HCT116 (cell line): ENCODE measurements around the gene SEC22C. TPM values are rescaled to one million over a fixed set of nuclear protein-coding genes. Genes with fewer than 3 reads are reported as not detected.

Experiments used
- ATAC-seq: fragments of 200-7000 bp; cut with Tn5 transposase; 2 replicates; pipeline ENCODE4 v1.9.1; 2020; ENCODE audit warnings: mild to moderate bottlenecking, moderate library complexity
- BruUV-seq: library from RNA; stranded (reverse); fragments of 400-500 nt; replicated peaks from 2 replicates; lab custom pipeline; 2021; lab: Mats Ljungman, UMichigan
- CTCF ChIA-PET: fragments of 300-600 bp; sonication (Branson Sonifier 250); formaldehyde crosslinking; loops from one replicate; lab custom pipeline; 2021; ENCODE audit warnings: antibody characterized with exemption; lab: Charles Lee
- POLR2A ChIA-PET: fragments of 300-600, 350-600 bp; sonication (Branson Sonifier 250); formaldehyde crosslinking; loops from one replicate; lab custom pipeline; 2021; ENCODE audit warnings: antibody characterized with exemption; lab: Charles Lee
- RAD21 ChIA-PET, 2 experiments: fragments of 300-600 bp; sonication (Branson Sonifier 250); formaldehyde crosslinking; loops; one replicate each; lab custom pipeline; 2023; ENCODE audit warnings: low total read pairs in 2 of 2; ENCODE audit not compliant: uncharacterized antibody in 2 of 2, unreplicated experiment in 2 of 2, low non-redundant PET in 1 of 2; lab: Charles Lee
- DNase-seq: peaks from one replicate; pipeline ENCODE4 v3.0.0-alpha.2; 2010; ENCODE audit warnings: low read depth, low spot score
- H2AFZ ChIP-seq: fragments of 200-600 bp; shearing (Covaris generic), sonication (generic); 2 replicates; pipeline ENCODE4 v1.6.1; 2017; ENCODE audit warnings: low read depth, mixed run types, mixed read lengths, antibody characterized with exemption, low read length; ENCODE audit not compliant: poor library complexity, severe bottlenecking
- H3K27ac ChIP-seq: 2 replicates; pipeline ENCODE4 v1.5.1; 2012; ENCODE audit warnings: low read depth, low read length
- H3K27me3 ChIP-seq: fragments of 200-600 bp; sonication (generic); 2 replicates; pipeline ENCODE4 v1.6.1; 2016; ENCODE audit warnings: mixed run types, low read length, mixed read lengths; ENCODE audit not compliant: insufficient read depth
- H3K36me3 ChIP-seq, 2 experiments: fragments of 200-500 bp in 1 of 2; fragments of 200-600 bp in 1 of 2; sonication (Bioruptor generic) in 1 of 2; sonication (generic) in 1 of 2; 2 replicates each; pipeline versions ENCODE4 v1.5.1 to v1.6.1; 2014 to 2016; ENCODE audit warnings: low read length in 2 of 2, inconsistent platforms in 1 of 2, mixed read lengths in 1 of 2, mixed run types in 1 of 2; ENCODE audit not compliant: insufficient read depth in 2 of 2, control insufficient read depth in 1 of 2
- H3K4me1 ChIP-seq, 2 experiments: fragments of 200-600 bp in 1 of 2; sonication (generic) in 1 of 2; 2 replicates each; pipeline versions ENCODE4 v1.5.1 to v1.6.1; 2012 to 2017; ENCODE audit warnings: low read length in 2 of 2, inconsistent platforms in 1 of 2, mild to moderate bottlenecking in 1 of 2, mixed read lengths in 1 of 2, mixed run types in 1 of 2, moderate library complexity in 1 of 2; ENCODE audit not compliant: insufficient read depth in 2 of 2, control insufficient read depth in 1 of 2
- H3K4me2 ChIP-seq: fragments of 200-600 bp; sonication (generic); 2 replicates; pipeline ENCODE4 v1.6.1; 2017; ENCODE audit warnings: mixed run types, low read length, mixed read lengths
- H3K4me3 ChIP-seq, 2 experiments: fragments of 200-600 bp in 1 of 2; sonication (generic) in 1 of 2; replicated peaks in 1 of 2; 2 replicates each; pipeline ENCODE4 v1.5.1; 2011 to 2016; ENCODE audit warnings: low read length in 2 of 2, control low read depth in 1 of 2, low read depth in 1 of 2, mild to moderate bottlenecking in 1 of 2, mixed read lengths in 1 of 2, mixed run types in 1 of 2
- H3K79me2 ChIP-seq: fragments of 200-600 bp; sonication (generic); 2 replicates; pipeline ENCODE4 v1.6.1; 2017; ENCODE audit warnings: mild to moderate bottlenecking, mixed run types, low read length, moderate library complexity, mixed read lengths; ENCODE audit not compliant: insufficient read depth
- H3K9ac ChIP-seq: fragments of 200-600 bp; sonication (generic); 2 replicates; pipeline ENCODE4 v1.6.1; 2016; ENCODE audit warnings: low read length, mixed read lengths
- H3K9me2 ChIP-seq: fragments of 200-600 bp; sonication (generic), shearing (Covaris generic); 2 replicates; pipeline ENCODE4 v1.6.1; 2017; ENCODE audit warnings: mixed run types, mild to moderate bottlenecking, moderate library complexity; ENCODE audit not compliant: insufficient read depth
- H3K9me3 ChIP-seq, 2 experiments: fragments of 200-500 bp in 1 of 2; fragments of 200-600 bp in 1 of 2; sonication (Bioruptor generic) in 1 of 2; sonication (generic) in 1 of 2; 2 replicates each; pipeline ENCODE4 v1.6.1; 2014 to 2017; ENCODE audit warnings: low read length in 2 of 2, mixed read lengths in 2 of 2, inconsistent platforms in 1 of 2, low read depth in 1 of 2, mild to moderate bottlenecking in 1 of 2, mixed run types in 1 of 2, moderate library complexity in 1 of 2; ENCODE audit not compliant: control insufficient read depth in 1 of 2, insufficient read depth in 1 of 2
- H4K20me1 ChIP-seq: fragments of 200-600 bp; sonication (generic), shearing (Covaris generic); 2 replicates; pipeline ENCODE4 v1.6.1; 2017; ENCODE audit warnings: mixed run types, mild to moderate bottlenecking, moderate library complexity; ENCODE audit not compliant: insufficient read depth
- CBX3 ChIP-seq: IDR thresholded peaks from 2 replicates; pipeline ENCODE4 v1.6.1; 2012; ENCODE audit warnings: low read depth
- CEBPB ChIP-seq: IDR thresholded peaks from 2 replicates; pipeline ENCODE4 v1.6.1; 2012; ENCODE audit warnings: low read depth
- EZH2phosphoT487 ChIP-seq: fragments of 200-600 bp; IDR thresholded peaks from 2 replicates; pipeline ENCODE4 v1.6.1; 2018; ENCODE audit warnings: antibody characterized with exemption, borderline replicate concordance
- FOSL1 ChIP-seq: IDR thresholded peaks from 2 replicates; pipeline ENCODE4 v1.6.1; 2012; ENCODE audit warnings: low read depth
- JUND ChIP-seq: IDR thresholded peaks from 2 replicates; pipeline ENCODE4 v1.6.1; 2012
- MAX ChIP-seq: IDR thresholded peaks from 2 replicates; pipeline ENCODE4 v1.6.1; 2012
- POLR2A ChIP-seq: IDR thresholded peaks from 2 replicates; pipeline ENCODE4 v1.7.0; 2011; ENCODE audit warnings: borderline replicate concordance; ENCODE audit not compliant: insufficient read depth, insufficient read length; ENCODE audit errors: extremely low read depth
- RAD21 ChIP-seq: IDR thresholded peaks from 2 replicates; pipeline ENCODE4 v1.6.1; 2012; ENCODE audit warnings: low read depth, mild to moderate bottlenecking
- REST ChIP-seq: IDR thresholded peaks from 2 replicates; pipeline ENCODE4 v1.6.1; 2012; ENCODE audit warnings: low read depth
- SP1 ChIP-seq: IDR thresholded peaks from 2 replicates; pipeline ENCODE4 v1.6.1; 2012; ENCODE audit warnings: low read depth
- SRF ChIP-seq: IDR thresholded peaks from 2 replicates; pipeline ENCODE4 v1.6.1; 2012; ENCODE audit warnings: low read depth
- TCF7L2 ChIP-seq: IDR thresholded peaks from 2 replicates; pipeline ENCODE4 v1.7.0; 2011; ENCODE audit warnings: borderline replicate concordance, inconsistent platforms; ENCODE audit not compliant: insufficient read depth, insufficient read length; ENCODE audit errors: extremely low read depth
- YY1 ChIP-seq: IDR thresholded peaks from 2 replicates; pipeline ENCODE4 v1.6.1; 2011; ENCODE audit warnings: low read length, low read depth, moderate library complexity, mild to moderate bottlenecking; ENCODE audit not compliant: insufficient replicate concordance; ENCODE audit errors: extremely low read depth
- ZFX ChIP-seq: fragments of 450-650 bp; IDR thresholded peaks from 2 replicates; pipeline ENCODE4 v1.6.1; 2017
- intact Hi-C: fragments of 100-400 bp; cut with micrococcal nuclease; formaldehyde crosslinking; loops from 2 replicates; pipeline ENCODE4 v1.10.0; 2022
- total RNA-seq: library from RNA; stranded (reverse); gene quantifications from one replicate; pipeline ENCODE4 v1.2.1, GENCODE V29; 2021; ENCODE audit not compliant: unreplicated experiment

SEC22C gene
- total RNA-seq, 1 experiment from 2014 or later: 43.4 TPM

GRCh38 chr3:42569593-42570142 lies 12.1 kb downstream of the SEC22C start:
- peaks cover 0 to 5% of the 10 kb centered on the region in 2 experiments; a peak in 1 of 4 replicates for H3K4me1 ChIP-seq
- no peak overlapping the region for H2AFZ ChIP-seq
- no peak overlapping the region for H3K27ac ChIP-seq
- intact Hi-C loops: loop anchor here (5.0 kb wide), 1 partner anchor 313 kb away; no protein-coding TSS in a partner anchor
- BruUV-seq: no TSS peak
- H3K9me2 ChIP-seq: no peaks in the 10 kb centered on the region
- H3K9me3 ChIP-seq: no peaks in the 10 kb centered on the region
- no peak overlapping the region for H3K4me2 ChIP-seq
- H3K36me3 ChIP-seq: peaks cover 4 to 19% of the 10 kb centered on the region in 2 experiments; a peak in 3 of 4 replicates
- CTCF ChIA-PET: no interaction called here
- no peak overlapping the region for H3K4me3 ChIP-seq
- no peak for DNase-seq
- H4K20me1 ChIP-seq: no peaks in the 10 kb centered on the region
- RAD21 ChIA-PET: no interaction called here
- POLR2A ChIA-PET: no interaction called here
- ATAC-seq: no peak
- H3K9ac ChIP-seq: no peak overlapping the region
- H3K27me3 ChIP-seq: no peaks in the 10 kb centered on the region
- H3K79me2 ChIP-seq: peaks cover 22% of the 10 kb centered on the region
- no peak for TF ChIP-seq POLR2A

- intact Hi-C loops: no loop called here
- Histone ChIP-seq H3K27ac (no peak overlapping the region), H3K9me2 (no peaks in the 10 kb centered on the region), H3K4me2 (no peak overlapping the region), H4K20me1 (no peaks in the 10 kb centered on the region), H3K79me2 (no peaks in the 10 kb centered on the region), H3K27me3 (no peaks in the 10 kb centered on the region), H3K36me3 (peaks cover 15 to 35% of the 10 kb centered on the region in 2 experiments; a peak in 3 of 4 replicates), H3K4me3 (no peak overlapping the region), H2AFZ (no peak overlapping the region), H3K9me3 (no peaks in the 10 kb centered on the region), H3K4me1 (no peaks in the 10 kb centered on the region), H3K9ac (no peak overlapping the region)
- ChIA-PET CTCF (no interaction called here), POLR2A (no interaction called here), RAD21 (no interaction called here)
- ATAC-seq: no peak
- TF ChIP-seq RAD21 (no peak), JUND (no peak), YY1 (no peak), MAX (no peak), TCF7L2 (no peak), REST (no peak), SP1 (no peak), FOSL1 (no peak), CEBPB (no peak), ZFX (no peak), SRF (no peak), POLR2A (no peak), EZH2phosphoT487 (no peak), CBX3 (no peak)
- no TSS peak for BruUV-seq
- no peak for DNase-seq
Observed at GRCh38 chr3:42562047-42562907, 19.5 kb downstream of the SEC22C start.
